Parathyroid adenoma (tissue), 2 donors: ENCODE data around the gene BICDL1.

ENCODE experiments used
- H2AFZ ChIP-seq: fragments of 300-600 bp; sonication (generic); one replicate; pipeline ENCODE4 v1.7.0; 2017; ENCODE audit warnings: antibody characterized with exemption, mild to moderate bottlenecking
- H3K27ac ChIP-seq: fragments of 300-600 bp; sonication (generic); one replicate; pipeline ENCODE4 v1.7.0; 2017
- H3K27me3 ChIP-seq: fragments of 300-600 bp; sonication (generic); one replicate; pipeline ENCODE4 v1.7.0; 2017; ENCODE audit warnings: low read length; ENCODE audit not compliant: control insufficient read depth, insufficient read depth
- H3K36me3 ChIP-seq: fragments of 300-600 bp; sonication (generic); one replicate; pipeline ENCODE4 v1.7.0; 2017; ENCODE audit warnings: low read length; ENCODE audit not compliant: control insufficient read depth, insufficient read depth
- H3K4me1 ChIP-seq: fragments of 300-600 bp; sonication (generic); one replicate; pipeline ENCODE4 v1.7.0; 2017; ENCODE audit warnings: control low read depth
- H3K4me2 ChIP-seq: fragments of 300-600 bp; sonication (generic); one replicate; pipeline ENCODE4 v1.7.0; 2017; ENCODE audit warnings: low read length
- H3K4me3 ChIP-seq: fragments of 300-600 bp; sonication (generic); one replicate; pipeline ENCODE4 v1.7.0; 2017; ENCODE audit warnings: low read depth, low read length
- H3K79me2 ChIP-seq: fragments of 300-600 bp; sonication (generic); one replicate; pipeline ENCODE4 v1.7.0; 2017; ENCODE audit warnings: control low read depth
- H3K9ac ChIP-seq: fragments of 300-600 bp; sonication (generic); one replicate; pipeline ENCODE4 v1.7.0; 2017; ENCODE audit warnings: mild to moderate bottlenecking
- H3K9me3 ChIP-seq: fragments of 300-600 bp; sonication (generic); one replicate; pipeline ENCODE4 v1.7.0; 2017; ENCODE audit warnings: low read length; ENCODE audit not compliant: control insufficient read depth
- CTCF ChIP-seq: fragments of 300-600 bp; sonication (generic); IDR thresholded peaks from one replicate; pipeline ENCODE4 v1.7.0; 2017; ENCODE audit warnings: antibody characterized with exemption, mild to moderate bottlenecking
- donor health status: primary hyperparathyroidism.

The BICDL1 gene

GRCh38 chr12:120093592-120094355, 104.7 kb downstream of the BICDL1 start:
- TF ChIP-seq CTCF, result no peak
- Histone ChIP-seq H3K9me3 (no peaks in the 10 kb centered on the region), H3K9ac (no peak overlapping the region), H3K36me3 (no peaks in the 10 kb centered on the region), H3K4me1 (no peaks in the 10 kb centered on the region), H3K79me2 (no peaks in the 10 kb centered on the region), H2AFZ (no peak overlapping the region), H3K27ac (no peak overlapping the region), H3K27me3 (no peaks in the 10 kb centered on the region), H3K4me2 (no peak overlapping the region), H3K4me3 (no peak overlapping the region)

DNA sequence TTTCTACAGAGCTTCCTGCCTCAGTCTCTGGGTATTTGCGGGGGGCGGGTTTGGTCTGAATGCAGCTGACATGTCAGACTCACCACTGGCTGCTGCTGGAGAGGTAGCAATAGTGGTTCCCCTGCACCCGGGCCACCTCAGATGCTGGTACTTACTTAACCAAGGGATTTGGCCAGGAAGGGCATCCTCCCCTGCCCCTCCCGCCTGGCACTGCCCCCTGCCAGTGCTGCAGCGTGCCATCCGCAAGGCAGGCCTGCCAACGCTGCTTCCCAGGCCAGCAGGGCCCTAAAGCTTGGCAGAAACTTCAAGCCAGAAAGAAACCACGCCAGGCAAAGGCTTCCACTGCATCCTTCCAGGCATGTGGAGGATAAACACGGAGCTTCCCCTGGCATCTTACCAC, 105.4 kb downstream of the BICDL1 start:
- no peak overlapping the region for H3K4me3 ChIP-seq
- H3K4me1 ChIP-seq, result no peaks in the 10 kb centered on the region
- H2AFZ ChIP-seq, result no peak overlapping the region
- TF ChIP-seq CTCF, result no peak
- no peak overlapping the region for H3K27ac ChIP-seq
- H3K27me3 ChIP-seq, result no peaks in the 10 kb centered on the region
- no peaks in the 10 kb centered on the region for H3K36me3 ChIP-seq
- no peaks in the 10 kb centered on the region for H3K79me2 ChIP-seq
- H3K9me3 ChIP-seq, result no peaks in the 10 kb centered on the region
- H3K4me2 ChIP-seq, result no peak overlapping the region
- H3K9ac ChIP-seq, result no peak overlapping the region

- Histone ChIP-seq H3K9ac (no peak overlapping the region), H3K4me1 (no peaks in the 10 kb centered on the region)
Observed at GRCh38 chr12:120095331-120095730, 106.3 kb downstream of the BICDL1 start.

DNA sequence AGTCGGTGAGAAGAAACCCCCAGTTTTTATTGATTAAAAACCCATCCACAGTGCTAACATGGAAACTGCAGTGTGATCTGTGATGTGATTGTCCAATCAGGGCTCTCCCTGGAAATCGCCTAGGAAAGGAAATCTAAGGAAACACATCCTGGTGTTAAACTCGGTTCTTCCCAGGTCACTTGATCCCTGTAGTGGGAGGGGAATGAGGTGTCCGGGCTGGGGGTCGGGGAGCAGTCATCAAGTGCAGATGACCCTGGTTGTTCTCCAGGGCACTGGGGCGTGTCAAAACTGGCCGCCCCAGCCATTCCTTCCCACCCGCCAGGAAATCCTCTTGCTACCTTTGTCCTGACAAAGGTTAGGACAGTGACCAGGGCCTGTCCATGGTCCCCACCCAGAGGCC, 106.7 kb downstream of the BICDL1 start:
- Histone ChIP-seq H3K9ac (no peak overlapping the region), H3K79me2 (no peaks in the 10 kb centered on the region), H3K4me1 (no peaks in the 10 kb centered on the region), H3K27ac (no peak overlapping the region), H3K4me2 (no peak overlapping the region), H3K36me3 (no peaks in the 10 kb centered on the region), H3K27me3 (no peaks in the 10 kb centered on the region), H3K9me3 (no peaks in the 10 kb centered on the region), H3K4me3 (no peak overlapping the region), H2AFZ (no peak overlapping the region)
- no peak for TF ChIP-seq CTCF

More at GRCh38 chr12:120095331-120095730, 106.3 kb downstream of the BICDL1 start:
- no peak overlapping the region for H2AFZ ChIP-seq
- no peak overlapping the region for H3K27ac ChIP-seq
- no peak overlapping the region for H3K4me3 ChIP-seq
- H3K36me3 ChIP-seq, result no peaks in the 10 kb centered on the region
- H3K79me2 ChIP-seq, result no peaks in the 10 kb centered on the region
- no peak for TF ChIP-seq CTCF
- H3K9me3 ChIP-seq, result no peaks in the 10 kb centered on the region
- H3K4me2 ChIP-seq, result no peak overlapping the region
- H3K27me3 ChIP-seq, result no peaks in the 10 kb centered on the region

- no peak overlapping the region for H3K9ac ChIP-seq
- H3K27me3 ChIP-seq, result no peaks in the 10 kb centered on the region
- H2AFZ ChIP-seq, result no peak overlapping the region
- H3K4me2 ChIP-seq, result no peak overlapping the region
- H3K27ac ChIP-seq, result no peak overlapping the region
- no peak overlapping the region for H3K4me3 ChIP-seq
- H3K4me1 ChIP-seq, result no peaks in the 10 kb centered on the region
- no peak for TF ChIP-seq CTCF
- H3K36me3 ChIP-seq, result no peaks in the 10 kb centered on the region
- peaks cover under 1% of the 10 kb centered on the region for H3K79me2 ChIP-seq
- no peaks in the 10 kb centered on the region for H3K9me3 ChIP-seq
Observed at GRCh38 chr12:120096671-120097202, 107.7 kb downstream of the BICDL1 start.
